GM18867 (cell line): ENCODE data around the gene PRELID2.
"Not testable (repeated sequence)": the region's sequence is repeated elsewhere in the genome, so short reads cannot be mapped to it uniquely, and the experiment has no call there.

Source experiments
- ATAC-seq: cut with Tn5 transposase; IDR thresholded peaks from one replicate; pipeline ENCODE4 v1.9.1; 2021; ENCODE audit warnings: mild to moderate bottlenecking, moderate library complexity; ENCODE audit not compliant: unreplicated experiment

Gene PRELID2

GRCh38 chr5:145798503-145798902, 36.6 kb downstream of the PRELID2 start:
- not testable (repeated sequence) for ATAC-seq

DNA sequence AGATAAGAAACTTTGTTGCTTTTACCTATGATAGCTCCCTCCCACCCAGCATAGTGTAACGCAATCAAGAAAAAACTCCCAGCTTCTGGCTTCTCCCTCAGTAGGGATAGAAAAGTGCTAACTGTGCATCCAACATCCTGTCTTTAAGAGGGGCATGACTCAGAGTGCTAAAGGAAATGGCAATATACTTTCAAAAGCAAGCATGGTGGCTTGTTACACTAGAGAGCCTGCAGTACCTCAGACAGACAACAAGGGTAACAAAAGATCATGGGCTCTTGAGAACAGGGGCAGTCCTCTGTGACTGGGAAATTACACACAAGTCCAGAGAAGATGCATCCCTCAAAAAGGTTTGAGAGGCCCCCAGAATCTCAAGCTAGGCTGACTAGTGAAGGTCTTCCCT, 37.8 kb downstream of the PRELID2 start:
- no peak for ATAC-seq

- ATAC-seq = no peak
These were observed 38.8 kb downstream of the PRELID2 start for GRCh38 chr5:145796318-145796717.

GRCh38 chr5:145793574-145793973, 41.6 kb downstream of the PRELID2 start:
- ATAC-seq = no peak

- ATAC-seq = no peak
These were observed 42.3 kb downstream of the PRELID2 start for GRCh38 chr5:145792840-145793239.

- ATAC-seq = no peak
These were observed 43.3 kb downstream of the PRELID2 start for GRCh38 chr5:145791866-145792265.

GRCh38 chr5:145787996-145788395, 47.1 kb downstream of the PRELID2 start:
- ATAC-seq = no peak

DNA sequence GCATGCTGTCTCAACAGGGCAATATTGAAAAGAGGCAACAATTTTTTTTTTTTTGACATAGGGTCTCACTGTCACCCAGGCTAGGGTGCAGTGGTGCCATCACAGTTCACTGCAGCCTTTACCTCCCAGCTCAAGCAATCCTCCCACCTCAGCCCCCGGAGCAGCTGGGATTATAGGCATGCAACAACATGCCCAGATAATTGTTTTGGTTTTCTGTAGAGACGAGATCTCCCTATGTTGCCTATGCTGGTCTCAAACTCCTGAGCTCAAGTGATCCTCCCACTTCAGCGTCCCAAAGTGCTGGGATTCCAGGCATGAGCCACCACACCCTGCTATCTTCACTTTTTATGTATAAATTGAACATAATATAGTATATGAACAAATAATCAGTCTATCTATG, 47.6 kb downstream of the PRELID2 start:
- ATAC-seq = no peak

DNA sequence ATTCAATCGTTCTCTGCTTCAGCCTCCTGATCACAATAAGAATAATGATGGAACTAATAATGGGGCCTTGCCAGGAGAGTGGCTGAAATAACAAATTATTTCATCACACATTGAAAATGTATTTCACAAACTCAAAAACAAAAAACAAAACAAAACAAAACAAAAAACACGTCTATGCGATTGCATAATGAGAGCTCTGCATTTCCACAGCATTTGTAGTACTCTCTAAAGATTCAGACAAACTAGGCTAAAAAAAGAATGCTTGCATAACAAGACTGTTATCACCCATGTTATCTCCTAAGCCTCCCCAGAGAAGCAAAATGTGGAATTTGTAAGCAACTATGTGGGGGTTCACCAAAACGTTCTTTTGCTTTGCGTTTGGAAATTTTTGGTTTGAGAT, 48.1 kb downstream of the PRELID2 start:
- ATAC-seq = no peak

DNA sequence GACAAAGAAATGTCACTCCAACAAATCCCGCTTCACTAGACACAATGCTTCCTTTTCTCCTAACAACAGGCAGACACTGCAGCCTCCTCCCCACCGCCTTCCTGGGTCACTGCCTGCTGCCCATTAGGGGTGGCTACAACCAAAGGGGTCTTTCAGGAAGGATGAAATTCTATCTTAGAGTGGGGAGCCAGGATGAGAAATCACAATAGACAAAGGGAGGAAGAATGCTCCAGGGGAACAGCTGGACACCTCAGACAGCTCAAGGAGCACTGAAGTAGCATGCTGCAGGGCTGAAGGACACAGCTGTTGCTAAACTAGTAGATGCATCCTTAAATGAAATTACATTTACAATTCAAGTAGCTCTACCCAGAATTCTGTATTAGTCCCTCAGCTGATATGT, 54.2 kb downstream of the PRELID2 start:
- no peak for ATAC-seq

DNA sequence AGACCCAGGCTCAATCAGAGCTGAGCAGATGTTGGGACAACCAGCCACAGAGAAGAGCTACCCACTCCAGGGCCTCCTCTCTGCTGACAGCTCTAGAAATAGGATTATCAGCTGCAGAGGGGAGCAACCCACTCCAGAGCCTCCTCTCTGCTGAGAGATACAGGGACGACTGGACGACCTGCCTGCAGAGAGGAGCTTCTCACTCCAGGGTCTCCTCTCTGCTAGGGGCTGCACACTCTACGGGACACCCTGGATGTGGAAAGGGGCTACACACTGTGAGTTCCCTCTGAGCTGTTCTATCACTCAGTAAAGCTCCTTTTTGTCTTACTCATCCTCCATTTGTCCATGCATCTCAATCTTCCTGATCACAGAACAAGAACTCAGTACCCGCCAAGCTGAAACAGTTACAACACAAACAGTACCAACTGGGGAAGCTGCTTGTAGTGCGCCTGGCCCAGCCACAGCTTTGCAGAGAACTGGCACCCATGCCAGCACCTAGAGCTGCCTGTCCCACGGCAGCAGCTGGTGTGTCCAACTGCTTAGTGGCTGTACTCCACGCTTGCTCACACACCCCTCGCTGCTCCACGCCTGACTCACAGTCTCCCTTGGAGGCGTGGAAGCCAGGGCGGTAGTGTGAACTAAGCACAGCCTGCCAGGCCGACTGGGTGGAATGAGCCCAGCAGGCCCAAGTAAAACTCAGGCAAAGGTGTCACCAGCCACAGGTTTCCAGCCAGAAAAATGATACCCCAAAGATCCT, 56.8 kb downstream of the PRELID2 start:
- no peak for ATAC-seq

DNA sequence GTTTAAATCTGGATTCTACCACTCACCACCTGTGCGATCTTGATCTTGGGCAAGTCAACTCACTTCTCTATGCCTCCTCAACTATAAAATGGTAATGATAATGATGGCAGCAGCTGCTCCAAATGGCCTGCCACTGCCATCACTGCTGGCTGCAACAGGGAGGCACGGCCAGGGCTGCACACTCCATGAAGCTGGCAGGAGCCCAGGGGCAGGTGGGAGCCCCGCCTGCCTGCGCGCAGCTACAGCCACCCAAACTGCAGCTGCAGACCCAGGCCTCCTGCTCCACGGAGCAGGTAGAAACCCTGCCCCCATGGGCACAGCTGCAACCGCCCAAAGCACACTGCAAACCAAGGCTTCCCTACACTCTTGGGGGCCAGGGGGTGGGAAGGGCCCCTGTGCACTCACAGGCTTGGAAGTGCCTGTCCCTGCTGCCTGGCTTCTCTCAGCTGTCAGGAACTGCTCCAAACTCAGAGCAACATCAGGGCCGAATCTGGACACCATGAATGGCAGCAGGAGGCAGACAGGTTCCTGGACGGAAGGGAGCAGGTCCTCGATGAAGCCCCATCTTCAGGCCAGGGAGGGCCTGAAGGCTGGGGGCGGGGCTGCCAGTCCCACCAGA, 57.6 kb downstream of the PRELID2 start:
- no peak for ATAC-seq

- ATAC-seq = no peak
These were observed 58.3 kb downstream of the PRELID2 start for GRCh38 chr5:145776886-145777285.

GRCh38 chr5:145775893-145776444, 59.2 kb downstream of the PRELID2 start:
- ATAC-seq = no peak

GRCh38 chr5:145775411-145775810, 59.7 kb downstream of the PRELID2 start:
- ATAC-seq = no peak

GRCh38 chr5:145774442-145774841, 60.7 kb downstream of the PRELID2 start:
- ATAC-seq = no peak

DNA sequence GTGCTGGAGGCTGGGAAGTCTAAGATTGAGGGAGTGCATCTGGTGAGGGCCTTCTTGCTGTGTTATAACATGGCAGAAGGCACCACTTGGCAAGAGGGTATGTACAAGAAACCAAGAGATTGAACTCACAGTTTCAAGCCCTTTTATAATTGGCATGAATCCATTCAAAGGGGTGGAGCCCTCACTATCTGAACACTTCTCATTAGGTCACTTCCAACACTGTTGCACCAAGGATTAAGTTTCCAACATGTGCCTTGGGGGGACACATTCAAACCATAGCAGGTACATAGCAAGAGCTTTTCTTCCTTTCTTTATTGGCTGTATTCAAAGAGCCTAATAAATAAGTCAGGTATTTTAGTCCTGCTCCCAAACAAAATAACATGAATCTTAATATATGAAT, 62.7 kb downstream of the PRELID2 start:
- ATAC-seq = no peak

DNA sequence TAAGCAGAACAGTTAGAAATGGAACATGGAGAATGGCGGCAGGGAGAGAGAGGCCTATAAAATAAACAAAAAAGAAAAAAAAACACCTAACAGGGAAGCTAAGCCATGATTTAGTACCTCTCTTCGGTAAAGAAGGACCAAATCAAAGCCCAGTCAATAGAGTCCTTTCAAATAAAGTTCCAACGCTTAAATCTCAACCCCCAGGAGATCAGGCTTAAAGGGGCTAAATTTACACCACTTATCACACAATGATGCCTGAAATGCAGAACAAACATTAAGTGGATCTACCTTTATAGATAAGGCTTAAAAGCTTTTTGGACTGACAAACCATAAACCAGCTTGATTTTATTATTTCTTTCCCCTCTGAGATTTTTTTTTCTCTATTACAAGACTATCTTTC, 66.3 kb downstream of the PRELID2 start:
- no peak for ATAC-seq

DNA sequence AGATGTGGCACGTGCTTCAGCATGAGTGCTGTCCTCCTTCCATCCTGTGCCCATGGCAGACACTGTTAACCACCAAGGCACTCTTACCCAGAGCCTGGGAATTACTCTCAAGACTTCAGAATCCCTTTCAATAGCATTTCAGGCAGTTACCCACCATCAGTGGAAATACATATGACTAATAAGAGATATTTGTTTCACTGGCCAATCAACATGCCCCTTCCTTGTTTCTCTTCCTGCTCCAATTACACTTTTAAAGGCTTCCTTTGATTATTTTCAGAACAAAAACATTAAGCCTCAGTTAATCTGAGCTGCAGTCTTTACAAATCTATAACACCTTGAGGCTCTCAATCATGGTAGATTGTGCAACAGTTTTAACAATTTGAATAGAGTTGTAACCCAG, 70.8 kb downstream of the PRELID2 start:
- no peak for ATAC-seq

DNA sequence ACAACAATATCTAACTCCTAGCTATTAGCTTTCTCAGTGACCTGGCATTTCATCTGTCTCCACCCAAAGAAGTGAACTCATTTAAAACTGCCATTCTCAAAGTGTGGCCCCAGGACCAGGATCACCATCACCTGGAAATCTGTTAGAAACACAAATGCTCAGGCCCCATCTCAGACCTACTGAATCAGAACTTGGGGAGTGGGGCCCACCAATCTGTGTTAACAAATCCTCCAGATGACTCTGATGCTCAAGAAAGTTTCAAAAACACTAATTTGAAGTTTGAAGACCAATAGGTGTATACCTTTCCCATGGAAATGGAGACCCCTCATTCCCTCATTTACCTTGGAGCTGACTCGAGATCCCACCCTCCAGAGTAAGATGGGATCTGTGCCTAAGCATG, 72.3 kb downstream of the PRELID2 start:
- no peak for ATAC-seq

DNA sequence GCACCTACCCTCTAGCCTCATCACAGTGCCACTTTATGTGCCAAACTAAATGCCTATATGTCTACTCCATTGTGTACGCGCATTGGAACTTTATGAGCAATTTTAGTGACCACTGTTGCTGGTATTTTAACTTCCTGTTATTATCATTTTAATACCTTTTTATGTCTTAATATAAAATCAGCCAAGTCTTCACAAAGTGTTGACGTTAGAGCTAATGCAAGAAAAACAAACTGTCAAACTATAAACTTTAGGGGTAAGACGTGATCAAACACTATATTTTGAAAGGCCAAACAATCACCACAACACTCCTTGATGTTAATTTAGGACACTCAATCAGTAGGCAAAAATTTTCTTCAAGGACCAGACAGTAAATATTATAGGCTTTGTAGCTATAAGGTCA, 73.9 kb downstream of the PRELID2 start:
- ATAC-seq = no peak

DNA sequence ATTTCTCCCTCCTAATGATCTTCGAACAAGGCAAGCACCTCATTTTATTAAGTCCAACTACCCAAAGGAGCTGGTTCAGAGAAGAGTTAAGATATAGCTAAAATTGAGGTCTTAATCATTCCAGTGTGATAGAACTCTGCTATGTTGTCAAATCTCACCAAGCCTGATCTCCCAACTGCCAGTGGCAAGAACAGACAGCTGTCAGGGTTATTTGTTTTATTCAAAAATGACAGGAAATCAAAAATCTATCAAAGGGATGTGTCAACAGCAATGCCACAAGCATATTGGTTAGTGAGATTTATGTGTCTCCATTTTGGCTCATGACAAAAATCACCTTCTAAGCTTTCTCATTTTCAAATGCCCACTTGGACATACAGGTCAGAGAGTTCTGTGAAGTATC, 74.5 kb downstream of the PRELID2 start:
- no peak for ATAC-seq
